Esophagus muscularis mucosa (tissue), 4 donors: ENCODE results near the gene EID3. TPM values are rescaled to one million over a fixed set of nuclear protein-coding genes. Genes with fewer than 3 reads are reported as not detected.
"Not testable (repeated sequence)": the region's sequence is repeated elsewhere in the genome, so short reads cannot be mapped to it uniquely, and the experiment has no call there.

ENCODE experiments used
- DNase-seq: peaks from one replicate; pipeline ENCODE4 v3.0.0-alpha.2; 2017; ENCODE audit errors: extremely low spot score
- H3K27ac ChIP-seq, 4 donors: fragments of 200-600 bp; sonication (generic); replicated peaks in 1 of 4; 1 replicate in 3 of 4; 2 replicates in 1 of 4; pipeline ENCODE4 v1.5.1; 2016 to 2019; ENCODE audit warnings: mild to moderate bottlenecking in 1 of 4
- H3K27me3 ChIP-seq, 4 donors: fragments of 200-600 bp; sonication (generic); one replicate each; pipeline versions ENCODE4 v1.5.1 to v1.6.0; 2016 to 2019
- H3K36me3 ChIP-seq, 4 donors: fragments of 200-600 bp; sonication (generic); one replicate each; pipeline ENCODE4 v1.5.1; 2016 to 2019
- H3K4me1 ChIP-seq, 4 donors: fragments of 200-600 bp; sonication (generic); one replicate each; pipeline ENCODE4 v1.5.1; 2016 to 2019
- H3K4me3 ChIP-seq, 4 donors: fragments of 200-600 bp; sonication (generic); 1 replicate in 2 of 4; 2 replicates in 2 of 4; pipeline ENCODE4 v1.5.1; 2016 to 2019; ENCODE audit warnings: mild to moderate bottlenecking in 4 of 4, moderate library complexity in 1 of 4
- H3K9me3 ChIP-seq, 4 donors: fragments of 200-600 bp; sonication (generic); 1 replicate in 3 of 4; 2 replicates in 1 of 4; pipeline ENCODE4 v1.5.1; 2016 to 2019
- EP300 ChIP-seq: sonication (generic); formaldehyde crosslinking; IDR thresholded peaks from one replicate; pipeline ENCODE4 v1.6.1; 2017; ENCODE audit warnings: antibody characterized with exemption
- POLR2A ChIP-seq: fragments of 450-650 bp; IDR thresholded peaks from one replicate; pipeline ENCODE4 v1.6.1; 2017; ENCODE audit warnings: antibody characterized with exemption, moderate library complexity, mild to moderate bottlenecking, low read depth
- POLR2AphosphoS5 ChIP-seq, 2 donors: sonication (generic); formaldehyde crosslinking; IDR thresholded peaks; one replicate each; pipeline ENCODE4 v1.6.1; 2017; ENCODE audit warnings: antibody characterized with exemption in 2 of 2
- WGBS: methylation state at CpG from one replicate; pipeline ENCODE4 v1.1.5; 2018; 5-methylcytosine and 5-hydroxymethylcytosine counted together
- intact Hi-C: fragments of 100-400 bp; cut with DNase I; formaldehyde crosslinking; loops from one replicate; pipeline ENCODE4 v1.15.1; 2023
- total RNA-seq, 4 donors: library from RNA; depleted of rRNA; stranded (reverse); fragments of >200 nt; gene quantifications; one replicate each; pipeline versions ENCODE4 v1.1.0 to v1.2.1, GENCODE V29; 2016
- TF ChIP-seq, protein P1 (sequence below), 3 experiments: fragments of 200-600 bp in 2 of 3; fragments of 450-650 bp in 1 of 3; sonication (generic) in 2 of 3; IDR thresholded peaks; one replicate each; pipeline ENCODE4 v1.5.1; 2017 to 2019; ENCODE audit warnings: antibody characterized with exemption in 3 of 3, mild to moderate bottlenecking in 2 of 3, moderate library complexity in 1 of 3

Gene EID3
- total RNA-seq, 4 donors from 2014 or later, result 7.6 to 19.5 (median 12.1) TPM

DNA sequence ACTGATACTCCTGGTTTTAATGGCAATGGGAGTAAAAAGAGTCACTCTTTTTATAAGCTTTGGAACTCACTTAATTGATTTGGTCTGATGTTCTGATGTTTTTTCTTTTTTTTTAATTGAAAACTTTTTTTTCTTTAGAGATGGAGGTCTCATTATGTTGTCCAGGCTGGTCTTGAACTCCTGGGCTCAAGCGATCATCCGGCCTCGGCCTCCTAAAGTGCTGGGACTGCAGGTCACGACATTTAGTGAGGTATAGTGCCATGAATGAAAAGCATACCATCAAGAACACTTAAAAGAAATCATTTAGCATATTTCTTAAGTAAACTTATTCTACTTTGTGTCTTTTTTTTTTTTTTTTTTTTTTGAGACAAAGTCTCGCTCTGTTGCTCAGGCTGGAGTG, 12.7 kb upstream of the EID3 start:
- Histone ChIP-seq H3K27ac (peak overlapping the region in 1 of 4 donors; percentile 94), H3K9me3 (no peaks in the 10 kb centered on the region), H3K4me1 (peaks cover 47 to 75% (median 71%) of the 10 kb centered on the region in 4 donors), H3K36me3 (peaks cover 19 to 71% (median 49%) of the 10 kb centered on the region in 4 donors), H3K4me3 (peak overlapping the region in 1 of 4 donors; percentile 88), H3K27me3 (no peaks in the 10 kb centered on the region)
- TF ChIP-seq, protein P1, sequence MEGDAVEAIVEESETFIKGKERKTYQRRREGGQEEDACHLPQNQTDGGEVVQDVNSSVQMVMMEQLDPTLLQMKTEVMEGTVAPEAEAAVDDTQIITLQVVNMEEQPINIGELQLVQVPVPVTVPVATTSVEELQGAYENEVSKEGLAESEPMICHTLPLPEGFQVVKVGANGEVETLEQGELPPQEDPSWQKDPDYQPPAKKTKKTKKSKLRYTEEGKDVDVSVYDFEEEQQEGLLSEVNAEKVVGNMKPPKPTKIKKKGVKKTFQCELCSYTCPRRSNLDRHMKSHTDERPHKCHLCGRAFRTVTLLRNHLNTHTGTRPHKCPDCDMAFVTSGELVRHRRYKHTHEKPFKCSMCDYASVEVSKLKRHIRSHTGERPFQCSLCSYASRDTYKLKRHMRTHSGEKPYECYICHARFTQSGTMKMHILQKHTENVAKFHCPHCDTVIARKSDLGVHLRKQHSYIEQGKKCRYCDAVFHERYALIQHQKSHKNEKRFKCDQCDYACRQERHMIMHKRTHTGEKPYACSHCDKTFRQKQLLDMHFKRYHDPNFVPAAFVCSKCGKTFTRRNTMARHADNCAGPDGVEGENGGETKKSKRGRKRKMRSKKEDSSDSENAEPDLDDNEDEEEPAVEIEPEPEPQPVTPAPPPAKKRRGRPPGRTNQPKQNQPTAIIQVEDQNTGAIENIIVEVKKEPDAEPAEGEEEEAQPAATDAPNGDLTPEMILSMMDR (IDR thresholded peaks at IDR 0.05), result no peak
- TF ChIP-seq POLR2AphosphoS5 (IDR thresholded peaks at IDR 0.05) (no peak), POLR2A (no peak)
- intact Hi-C loops, result loop anchor here (5.0 kb wide), 1 partner anchor 66 kb away; no protein-coding TSS in a partner anchor
- 95% methylated on average over 5 of the region's 5 CpGs for WGBS
- DNase-seq, result no peak

GRCh38 chr12:104291867-104292524, 11.5 kb upstream of the EID3 start:
- Histone ChIP-seq H3K9me3 (no peaks in the 10 kb centered on the region), H3K27ac (peak overlapping the region in 1 of 4 donors; percentile 16), H3K4me3 (peak overlapping the region in 1 of 4 donors; percentile 16), H3K36me3 (peaks cover 19 to 83% (median 56%) of the 10 kb centered on the region in 4 donors), H3K27me3 (no peaks in the 10 kb centered on the region), H3K4me1 (peaks cover 50 to 77% (median 73%) of the 10 kb centered on the region in 4 donors)
- WGBS, result 72% methylated on average over 5 of the region's 5 CpGs
- DNase-seq, result no peak
- intact Hi-C loops, result loop anchor here (5.0 kb wide), 1 partner anchor 65 kb away; no protein-coding TSS in a partner anchor
- TF ChIP-seq POLR2A, result no peak
- no peak for TF ChIP-seq POLR2AphosphoS5 (IDR thresholded peaks at IDR 0.05)
- TF ChIP-seq, protein P1 (IDR thresholded peaks at IDR 0.05), result no peak
- TF ChIP-seq EP300, result no peak

- intact Hi-C loops, result loop anchor here (5.0 kb wide), 1 partner anchor 64 kb away; no protein-coding TSS in a partner anchor
- Histone ChIP-seq H3K4me3 (peak overlapping the region in 1 of 4 donors; percentile 17), H3K27me3 (no peaks in the 10 kb centered on the region), H3K27ac (peak overlapping the region in 2 of 4 donors; percentile 48 to 58), H3K4me1 (peaks cover 50 to 89% (median 84%) of the 10 kb centered on the region in 4 donors), H3K9me3 (no peaks in the 10 kb centered on the region), H3K36me3 (peaks cover 19 to 94% (median 60%) of the 10 kb centered on the region in 4 donors)
- TF ChIP-seq POLR2AphosphoS5 (IDR thresholded peaks at IDR 0.05) (peak in 1 of 2 donors; percentile 26), POLR2A (no peak), EP300 (no peak)
- TF ChIP-seq, protein P1 (IDR thresholded peaks at IDR 0.05), result no peak
- 95% methylated on average over 12 of the region's 12 CpGs for WGBS
- DNase-seq, result no peak
Observed at GRCh38 chr12:104292872-104293794, 10.4 kb upstream of the EID3 start.

- not testable (repeated sequence) for H3K4me3 ChIP-seq, H3K27me3 ChIP-seq, DNase-seq, H3K9me3 ChIP-seq
- intact Hi-C loops, result loop anchor here (5.0 kb wide), 1 partner anchor 63 kb away; no protein-coding TSS in a partner anchor
- TF ChIP-seq, protein P1 (IDR thresholded peaks at IDR 0.05), result peak in 1 of 3 experiments; percentile 34
- peak in 1 of 2 donors; percentile 27 for TF ChIP-seq POLR2AphosphoS5 (IDR thresholded peaks at IDR 0.05)
- Histone ChIP-seq H3K27ac (peak overlapping the region; percentile 6 to 58 (median 34)), H3K36me3 (peaks cover 19 to 98% (median 63%) of the 10 kb centered on the region in 4 donors), H3K4me1 (peaks cover 54 to 100% (median 95%) of the 10 kb centered on the region in 4 donors)
- WGBS, result 80% methylated on average over 3 of the region's 17 CpGs
Observed at GRCh38 chr12:104294158-104294859, 9.2 kb upstream of the EID3 start.
